CD14-positive monocyte (primary cell): ENCODE results near the gene TBC1D22A. TPM values are rescaled to one million over a fixed set of nuclear protein-coding genes. Genes with fewer than 3 reads are reported as not detected.
A peak's percentile ranks its signal among the peaks of the same experiment; 100 is the strongest.

Experiments used
- DNase-seq, 3 donors: peaks; one replicate each; pipeline ENCODE4 v3.0.0-alpha.2; 2011 to 2022
- H2AFZ ChIP-seq: 2 replicates; pipeline ENCODE4 v1.6.0; 2012; ENCODE audit warnings: mild to moderate bottlenecking, low read depth, low read length, inconsistent platforms; ENCODE audit not compliant: insufficient read depth, poor library complexity, severe bottlenecking
- H3K27ac ChIP-seq, 2 donors: 1 replicate in 1 of 2; 2 replicates in 1 of 2; pipeline ENCODE4 v1.5.1; 2012 to 2013; ENCODE audit warnings: low read length in 2 of 2, control low read depth in 1 of 2, inconsistent platforms in 1 of 2, low read depth in 1 of 2, mild to moderate bottlenecking in 1 of 2
- H3K27me3 ChIP-seq, 2 donors: one replicate each; pipeline versions ENCODE4 v1.6.0 to v1.6.1; 2011 to 2013; ENCODE audit warnings: low read length in 2 of 2; ENCODE audit not compliant: control insufficient read depth in 2 of 2, insufficient read depth in 2 of 2
- H3K36me3 ChIP-seq, 2 donors: replicated peaks in 1 of 2; 1 replicate in 1 of 2; 2 replicates in 1 of 2; pipeline versions ENCODE4 v1.5.1 to v1.6.1; 2012 to 2013; ENCODE audit warnings: low read length in 2 of 2, control low read depth in 1 of 2, inconsistent platforms in 1 of 2, mild to moderate bottlenecking in 1 of 2; ENCODE audit not compliant: insufficient read depth in 2 of 2, control insufficient read depth in 1 of 2
- H3K4me1 ChIP-seq, 2 donors: 1 replicate in 1 of 2; 2 replicates in 1 of 2; pipeline versions ENCODE4 v1.5.1 to v1.6.1; 2012 to 2013; ENCODE audit warnings: low read length in 2 of 2, control low read depth in 1 of 2, inconsistent platforms in 1 of 2, mild to moderate bottlenecking in 1 of 2, moderate library complexity in 1 of 2; ENCODE audit not compliant: insufficient read depth in 2 of 2, control insufficient read depth in 1 of 2
- H3K4me2 ChIP-seq: replicated peaks from 2 replicates; pipeline ENCODE3; 2012; ENCODE audit warnings: low read length, moderate library complexity, mild to moderate bottlenecking; ENCODE audit not compliant: poor library complexity, severe bottlenecking; ENCODE audit errors: extremely low read depth
- H3K4me3 ChIP-seq, 3 experiments: fragments of 200-600 bp in 1 of 3; sonication (generic) in 1 of 3; replicated peaks in 1 of 3; 1 replicate in 2 of 3; 2 replicates in 1 of 3; pipeline ENCODE4 v1.5.1; 2011 to 2013; ENCODE audit warnings: low read length in 3 of 3, mild to moderate bottlenecking in 3 of 3, control low read depth in 2 of 3, low read depth in 2 of 3, inconsistent platforms in 1 of 3, moderate library complexity in 1 of 3
- H3K79me2 ChIP-seq: 2 replicates; pipeline ENCODE4 v1.6.0; 2012; ENCODE audit warnings: mild to moderate bottlenecking, control low read depth, inconsistent platforms, low read length, moderate library complexity; ENCODE audit not compliant: insufficient read depth
- H3K9ac ChIP-seq: 2 replicates; pipeline ENCODE4 v1.6.0; 2017; ENCODE audit warnings: low read length, mild to moderate bottlenecking; ENCODE audit not compliant: insufficient read depth, poor library complexity, severe bottlenecking
- H3K9me3 ChIP-seq, 2 donors: replicated peaks in 1 of 2; 1 replicate in 1 of 2; 2 replicates in 1 of 2; pipeline versions ENCODE4 v1.5.1 to v1.6.1; 2012 to 2013; ENCODE audit warnings: low read length in 2 of 2, control low read depth in 1 of 2; ENCODE audit not compliant: control insufficient read depth in 1 of 2, insufficient read depth in 1 of 2
- H4K20me1 ChIP-seq: 2 replicates; pipeline ENCODE4 v1.6.0; 2012; ENCODE audit warnings: mild to moderate bottlenecking, low read length, control low read depth, moderate library complexity; ENCODE audit not compliant: insufficient read depth
- H3K27ac Mint-ChIP-seq, 7 donors: one replicate each; pipeline ENCODE4 v1.8.0; 2020; ENCODE audit warnings: mild to moderate bottlenecking in 7 of 7, mixed read lengths in 7 of 7, moderate library complexity in 6 of 7, inconsistent platforms in 2 of 7
- H3K27me3 Mint-ChIP-seq, 3 donors: one replicate each; pipeline ENCODE4 v1.8.0; 2021 to 2022; ENCODE audit warnings: low read depth in 3 of 3, mild to moderate bottlenecking in 3 of 3, mixed read lengths in 3 of 3, moderate library complexity in 3 of 3, inconsistent platforms in 1 of 3
- H3K36me3 Mint-ChIP-seq, 2 donors: one replicate each; pipeline ENCODE4 v1.8.0; 2020; ENCODE audit warnings: mixed read lengths in 2 of 2, inconsistent platforms in 1 of 2, mild to moderate bottlenecking in 1 of 2
- H3K4me1 Mint-ChIP-seq: one replicate; pipeline ENCODE4 v1.8.0; 2020; ENCODE audit warnings: mild to moderate bottlenecking, mixed read lengths
- H3K4me3 Mint-ChIP-seq, 2 donors: one replicate each; pipeline ENCODE4 v1.8.0; 2020; ENCODE audit warnings: mild to moderate bottlenecking in 2 of 2, mixed read lengths in 2 of 2, moderate library complexity in 1 of 2
- H3K9me3 Mint-ChIP-seq, 7 donors: one replicate each; pipeline ENCODE4 v1.8.0; 2020 to 2022; ENCODE audit warnings: mixed read lengths in 7 of 7, mild to moderate bottlenecking in 6 of 7, moderate library complexity in 6 of 7, inconsistent platforms in 2 of 7
- WGBS: methylation state at CpG from one replicate; pipeline ENCODE4 v1.1.5; 2013; ENCODE audit warnings: missing lambda C conversion rate; ENCODE audit not compliant: insufficient coverage; 5-methylcytosine and 5-hydroxymethylcytosine counted together
- intact Hi-C, 2 donors: fragments of 100-400 bp; cut with micrococcal nuclease; formaldehyde crosslinking; loops; one replicate each; pipeline versions ENCODE4 v1.15.0 to v1.15.1; 2023
- polyA plus RNA-seq, 3 donors: library from polyadenylated mRNA; depleted of rRNA in 1 of 3; unstranded in 2 of 3; stranded (reverse) in 1 of 3; fragments of 300-500 nt in 2 of 3; fragments of >200 nt in 1 of 3; fragmentation: Illumina TruSeq in 2 of 3; gene quantifications; 1 replicate in 2 of 3; 2 replicates in 1 of 3; pipeline ENCODE4 v1.2.3, GENCODE V29; 2012 to 2021
- TF ChIP-seq, protein P1 (sequence below): fragments of 200-600 bp; IDR thresholded peaks from one replicate; pipeline ENCODE4 v1.8.0; 2022; ENCODE audit warnings: antibody characterized with exemption, mild to moderate bottlenecking

TBC1D22A gene
- polyA plus RNA-seq, 3 donors = 25.9 to 36.2 (median 29.5) TPM

DNA sequence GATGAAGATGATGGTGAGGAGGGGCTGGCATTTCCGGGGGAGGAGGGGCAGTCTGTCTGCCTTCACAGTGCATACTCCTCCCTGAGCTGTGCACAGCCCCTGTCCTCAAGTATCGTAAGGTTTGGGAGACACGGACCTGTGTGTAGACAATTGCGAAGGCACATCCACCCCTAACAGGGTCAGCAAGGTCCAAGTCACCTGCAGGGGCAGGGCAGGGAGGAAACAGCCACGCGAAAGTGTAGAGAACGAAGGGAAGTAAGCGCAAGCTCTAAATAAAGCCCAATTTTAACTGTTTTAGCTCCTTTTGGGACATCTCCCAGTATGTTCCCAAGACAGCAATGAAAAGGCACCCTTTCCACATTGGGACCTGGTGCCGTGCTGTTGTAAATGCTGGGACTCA is 448.2 kb downstream of the TBC1D22A start:
- H3K4me1 ChIP-seq = no peaks in the 10 kb centered on the region
- no peak overlapping the region for H3K27ac ChIP-seq
- no peaks in the 10 kb centered on the region for H3K36me3 ChIP-seq
- no peak overlapping the region for H3K4me2 ChIP-seq
- 80% methylated on average over 7 of the region's 9 CpGs for WGBS
- intact Hi-C loops = no loop called here
- no peak overlapping the region for H2AFZ ChIP-seq
- no peak for DNase-seq
- H3K27me3 Mint-ChIP-seq = peaks cover 0 to 3% (median 2%) of the 10 kb centered on the region in 3 donors
- no peak overlapping the region for H3K27ac Mint-ChIP-seq
- no peak overlapping the region for H3K9ac ChIP-seq
- no peaks in the 10 kb centered on the region for H3K4me1 Mint-ChIP-seq
- H3K27me3 ChIP-seq = no peaks in the 10 kb centered on the region
- H3K4me3 Mint-ChIP-seq = no peak overlapping the region
- no peaks in the 10 kb centered on the region for H4K20me1 ChIP-seq
- H3K79me2 ChIP-seq = no peaks in the 10 kb centered on the region
- no peaks in the 10 kb centered on the region for H3K36me3 Mint-ChIP-seq
- peaks cover 0 to 10% (median 3%) of the 10 kb centered on the region in 7 donors for H3K9me3 Mint-ChIP-seq
- H3K9me3 ChIP-seq = peaks cover 0 to 8% of the 10 kb centered on the region in 2 donors
- TF ChIP-seq, protein P1, sequence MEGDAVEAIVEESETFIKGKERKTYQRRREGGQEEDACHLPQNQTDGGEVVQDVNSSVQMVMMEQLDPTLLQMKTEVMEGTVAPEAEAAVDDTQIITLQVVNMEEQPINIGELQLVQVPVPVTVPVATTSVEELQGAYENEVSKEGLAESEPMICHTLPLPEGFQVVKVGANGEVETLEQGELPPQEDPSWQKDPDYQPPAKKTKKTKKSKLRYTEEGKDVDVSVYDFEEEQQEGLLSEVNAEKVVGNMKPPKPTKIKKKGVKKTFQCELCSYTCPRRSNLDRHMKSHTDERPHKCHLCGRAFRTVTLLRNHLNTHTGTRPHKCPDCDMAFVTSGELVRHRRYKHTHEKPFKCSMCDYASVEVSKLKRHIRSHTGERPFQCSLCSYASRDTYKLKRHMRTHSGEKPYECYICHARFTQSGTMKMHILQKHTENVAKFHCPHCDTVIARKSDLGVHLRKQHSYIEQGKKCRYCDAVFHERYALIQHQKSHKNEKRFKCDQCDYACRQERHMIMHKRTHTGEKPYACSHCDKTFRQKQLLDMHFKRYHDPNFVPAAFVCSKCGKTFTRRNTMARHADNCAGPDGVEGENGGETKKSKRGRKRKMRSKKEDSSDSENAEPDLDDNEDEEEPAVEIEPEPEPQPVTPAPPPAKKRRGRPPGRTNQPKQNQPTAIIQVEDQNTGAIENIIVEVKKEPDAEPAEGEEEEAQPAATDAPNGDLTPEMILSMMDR = no peak
- no peak overlapping the region for H3K4me3 ChIP-seq

DNA sequence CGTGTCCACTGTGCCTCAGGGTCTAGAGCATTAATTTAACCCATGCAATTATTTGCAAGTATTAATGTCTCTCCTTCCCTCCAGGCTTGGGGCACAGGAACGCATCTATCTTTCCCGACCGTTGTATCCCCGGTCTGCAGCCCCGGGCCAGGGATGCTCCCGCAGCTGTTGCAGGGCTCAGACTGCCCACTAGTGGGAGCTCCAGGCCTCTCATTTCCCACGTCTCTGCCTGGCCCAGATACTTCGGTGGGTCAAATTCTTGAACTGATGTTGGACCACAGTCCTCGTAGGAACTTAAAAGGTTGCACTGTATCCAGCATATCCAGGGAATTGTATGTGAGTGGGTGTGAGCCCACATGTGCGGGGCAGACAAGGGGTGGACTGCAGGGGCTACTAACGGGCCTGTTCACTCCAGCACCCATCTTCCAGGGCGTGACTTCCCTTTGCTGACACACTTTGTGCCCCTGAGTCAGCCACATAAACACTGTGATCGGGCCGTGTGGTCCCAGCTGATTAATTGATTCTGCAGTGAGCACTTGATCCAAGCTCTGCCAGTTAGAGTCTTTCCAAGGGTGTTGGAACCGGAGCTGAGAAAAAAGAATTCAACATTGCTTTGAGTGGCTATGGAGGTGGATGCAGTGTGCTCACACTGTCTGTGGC is 451.3 kb downstream of the TBC1D22A start:
- H3K4me1 ChIP-seq = no peaks in the 10 kb centered on the region
- DNase-seq = peak in 1 of 3 donors; percentile 2
- no peak overlapping the region for H2AFZ ChIP-seq
- no peak overlapping the region for H3K9ac ChIP-seq
- H3K4me3 ChIP-seq = no peak overlapping the region
- no peaks in the 10 kb centered on the region for H3K27me3 ChIP-seq
- peaks cover 0 to 8% of the 10 kb centered on the region in 2 donors for H3K9me3 ChIP-seq
- H3K27ac ChIP-seq = no peak overlapping the region
- no peaks in the 10 kb centered on the region for H3K36me3 ChIP-seq
- WGBS = 76% methylated on average over 13 of the region's 16 CpGs
- TF ChIP-seq, protein P1 = peak; percentile 83
- H3K4me2 ChIP-seq = no peak overlapping the region
- intact Hi-C loops = no loop called here
- Mint-ChIP-seq H3K4me3 (no peak overlapping the region), H3K9me3 (peaks cover 0 to 8% (median 3%) of the 10 kb centered on the region in 7 donors), H3K36me3 (no peaks in the 10 kb centered on the region), H3K27ac (no peak overlapping the region), H3K4me1 (no peaks in the 10 kb centered on the region), H3K27me3 (peaks cover 0 to 5% (median 2%) of the 10 kb centered on the region in 3 donors)
- H3K79me2 ChIP-seq = no peaks in the 10 kb centered on the region
- H4K20me1 ChIP-seq = no peaks in the 10 kb centered on the region
